HG02763 (cell line): ENCODE measurements around the gene MMP28.

Experiments
- ATAC-seq: cut with Tn5 transposase; IDR thresholded peaks from one replicate; pipeline ENCODE4 v1.9.1; 2021; ENCODE audit warnings: mild to moderate bottlenecking, moderate library complexity; ENCODE audit not compliant: unreplicated experiment

The MMP28 gene

GRCh38 chr17:35799942-35800341 is 4.5 kb upstream of the MMP28 start:
- no peak for ATAC-seq

DNA sequence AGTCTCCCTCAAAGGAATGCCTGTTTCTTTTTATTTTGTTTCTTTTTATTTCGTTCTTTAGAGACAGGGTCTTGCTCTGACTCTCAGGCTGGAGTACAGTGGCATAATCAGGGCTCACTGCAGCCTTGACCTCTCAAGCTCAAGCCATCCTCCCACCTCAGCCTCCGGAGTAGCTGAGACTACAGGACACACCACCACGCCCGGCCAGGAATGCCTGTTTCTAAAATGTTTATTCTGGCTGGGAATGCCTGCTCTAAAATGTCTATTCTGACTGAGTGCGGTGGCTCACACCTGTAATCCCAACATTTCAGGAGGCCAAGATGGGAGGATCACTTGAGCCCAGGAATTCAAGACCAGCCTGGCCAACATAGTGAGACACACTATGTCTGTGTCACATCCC is 2.5 kb upstream of the MMP28 start:
- no peak for ATAC-seq

DNA sequence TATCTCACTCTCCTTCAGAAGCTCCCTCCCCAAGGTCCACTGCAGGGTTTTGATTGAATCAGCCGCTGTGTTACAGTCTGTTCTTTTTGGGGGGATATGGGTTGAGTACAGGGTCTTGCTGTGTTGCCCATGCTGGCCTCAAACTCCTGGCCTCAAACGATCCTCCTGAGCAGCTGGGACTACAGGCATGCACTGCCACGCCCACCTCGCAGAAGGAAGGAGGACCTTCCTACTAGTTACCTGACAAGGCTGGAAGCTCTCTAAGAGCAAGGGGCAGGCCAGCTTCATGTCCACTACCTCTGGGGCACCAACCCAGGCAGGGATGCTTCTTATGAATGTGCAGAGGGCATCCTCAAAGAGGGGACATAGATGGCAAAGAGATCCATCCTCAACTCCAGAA is 1.9 kb upstream of the MMP28 start:
- ATAC-seq: no peak

DNA sequence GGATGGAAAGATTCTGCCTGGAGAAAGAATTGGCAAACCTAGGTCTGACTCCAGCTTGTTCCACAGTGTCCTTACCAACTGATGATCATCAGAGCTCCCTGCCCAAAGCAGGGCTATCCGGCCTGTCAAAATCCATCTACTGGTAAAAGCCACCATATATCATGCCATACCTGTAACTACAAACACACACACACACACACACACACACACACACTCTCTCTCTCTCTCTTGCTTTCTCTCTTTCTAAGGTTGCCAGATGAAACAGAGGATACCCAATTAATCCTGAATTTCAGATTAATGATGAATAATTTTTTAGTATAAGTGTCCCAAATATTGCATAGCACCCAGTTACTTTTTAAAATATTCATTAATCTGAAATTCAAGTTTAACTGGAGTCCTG is 1.5 kb upstream of the MMP28 start:
- ATAC-seq: no peak

DNA sequence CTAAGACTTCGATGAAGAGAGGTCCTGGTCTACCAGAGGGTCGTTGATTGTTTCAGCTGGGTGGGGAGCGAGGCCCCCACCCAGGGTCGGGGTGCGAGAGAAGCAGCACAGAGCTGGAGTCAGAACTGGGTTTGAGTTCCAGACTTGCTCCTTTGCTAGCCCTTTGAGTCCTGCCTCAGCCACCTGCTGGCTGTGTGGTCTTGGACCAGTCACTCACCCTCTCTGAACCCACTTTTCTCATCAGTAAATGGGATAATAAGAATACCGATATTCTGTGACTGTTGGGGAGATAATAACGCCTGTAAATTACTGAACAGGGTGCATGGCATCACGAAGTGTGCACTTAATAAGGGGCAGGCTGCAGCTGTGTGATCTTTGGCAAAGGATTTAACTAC is 427 bp upstream of the MMP28 start:
- ATAC-seq: no peak

DNA sequence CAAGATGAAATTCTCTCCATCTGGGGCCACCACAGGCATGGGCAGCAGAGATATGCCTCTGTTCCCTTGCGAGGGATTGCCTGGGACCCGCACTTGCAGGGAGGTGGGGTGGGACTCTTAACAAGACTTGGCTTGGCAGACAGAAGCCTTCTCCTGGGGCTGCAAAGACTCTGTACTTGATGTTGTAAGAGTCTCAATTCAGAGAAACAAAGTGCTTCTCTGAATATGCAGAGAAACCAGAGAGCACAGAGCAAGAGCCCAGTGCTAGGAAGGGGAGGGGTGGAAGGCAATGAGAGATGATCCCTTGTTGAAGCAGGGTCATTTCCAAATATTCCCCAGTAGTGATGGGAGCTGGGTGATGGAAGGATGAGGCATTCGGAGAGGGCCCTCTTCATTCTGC is 2.2 kb downstream of the MMP28 start:
- ATAC-seq: no peak

GRCh38 chr17:35791681-35792350 is 3.6 kb downstream of the MMP28 start:
- ATAC-seq: no peak

DNA sequence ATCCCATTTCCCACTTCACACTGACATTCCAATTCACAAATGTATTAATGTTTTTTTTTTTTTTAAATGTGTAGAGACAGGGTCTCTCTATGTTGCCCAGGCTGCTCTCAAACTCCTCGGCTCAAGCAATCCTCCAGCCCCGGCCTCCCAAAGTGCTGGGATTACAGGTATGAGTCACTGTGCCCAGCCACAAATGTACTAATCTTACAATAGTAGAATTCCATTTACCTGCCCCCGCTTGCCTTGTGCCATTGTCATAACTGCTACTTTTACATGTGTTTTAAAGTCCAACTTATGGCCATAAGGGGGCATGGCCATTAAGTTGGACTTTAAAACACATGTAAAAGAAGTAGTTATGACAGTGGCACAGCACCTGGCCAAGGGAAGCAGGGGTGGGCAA is 4.6 kb downstream of the MMP28 start:
- no peak for ATAC-seq

DNA sequence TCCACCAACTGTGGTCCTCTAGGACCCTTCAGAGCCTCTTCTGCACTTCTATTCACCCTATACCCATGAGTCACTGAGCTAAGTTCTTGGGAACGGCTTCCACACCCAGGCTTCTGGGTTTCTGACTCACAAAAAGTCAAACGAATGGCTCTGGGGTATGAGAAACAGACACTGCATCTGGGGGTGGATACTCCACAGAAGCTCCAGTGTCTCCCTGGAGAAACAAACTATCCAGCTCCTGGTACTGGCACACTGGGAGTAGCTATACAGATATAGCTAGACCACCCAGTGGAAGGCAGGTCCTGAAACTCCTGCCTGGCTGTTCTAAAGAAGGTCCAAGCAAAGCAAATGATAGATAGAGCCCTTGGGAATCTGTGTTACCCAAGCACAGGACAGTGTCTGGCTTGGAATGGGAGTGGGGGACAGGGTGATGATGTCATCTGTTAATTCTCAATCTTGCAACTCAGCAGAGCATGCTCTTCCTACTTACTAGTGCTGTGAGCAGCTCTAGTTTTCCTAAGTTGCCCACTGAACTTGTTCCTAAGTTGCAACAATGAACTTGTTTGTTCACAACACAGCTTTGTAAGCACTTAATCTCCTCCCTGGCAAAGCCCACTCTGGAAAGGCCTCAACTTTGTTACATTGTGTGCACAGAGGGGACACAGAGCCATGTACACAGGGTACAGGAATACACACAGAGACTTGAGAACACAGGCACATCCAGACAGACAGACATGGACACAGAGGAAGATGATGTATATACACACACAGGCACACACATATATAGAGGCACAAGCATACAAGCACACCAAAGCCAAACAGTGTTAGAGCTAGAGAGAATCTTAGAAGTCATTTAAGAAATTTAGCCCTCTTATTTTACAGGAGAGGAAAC is 6.7 kb downstream of the MMP28 start:
- ATAC-seq: no peak

DNA sequence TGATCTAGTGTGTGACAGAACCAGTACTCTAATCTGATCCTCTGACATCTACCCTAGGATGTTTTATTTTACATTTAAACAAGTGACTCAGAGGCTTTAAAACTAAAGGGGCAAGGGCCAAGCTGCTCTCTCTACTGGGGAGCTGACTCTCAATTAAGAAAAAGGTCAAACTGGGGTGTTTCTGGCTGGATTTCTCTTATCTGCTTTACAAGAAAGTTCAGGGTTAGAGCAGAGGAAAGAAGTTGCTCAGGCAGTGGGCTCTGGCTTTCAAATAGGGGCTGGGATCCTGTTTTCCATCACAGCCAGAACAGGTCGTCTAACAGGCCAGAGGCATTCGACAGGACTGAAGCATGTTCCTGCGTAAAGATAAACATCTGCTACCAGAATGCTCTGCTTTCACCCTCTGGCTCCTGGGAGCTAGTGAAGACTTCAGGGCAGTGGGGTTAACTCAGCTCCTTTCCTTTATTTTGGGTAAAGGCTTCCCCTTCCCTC is 8.5 kb downstream of the MMP28 start:
- no peak for ATAC-seq

GRCh38 chr17:35784895-35785294 is 10.5 kb downstream of the MMP28 start:
- ATAC-seq: no peak

DNA sequence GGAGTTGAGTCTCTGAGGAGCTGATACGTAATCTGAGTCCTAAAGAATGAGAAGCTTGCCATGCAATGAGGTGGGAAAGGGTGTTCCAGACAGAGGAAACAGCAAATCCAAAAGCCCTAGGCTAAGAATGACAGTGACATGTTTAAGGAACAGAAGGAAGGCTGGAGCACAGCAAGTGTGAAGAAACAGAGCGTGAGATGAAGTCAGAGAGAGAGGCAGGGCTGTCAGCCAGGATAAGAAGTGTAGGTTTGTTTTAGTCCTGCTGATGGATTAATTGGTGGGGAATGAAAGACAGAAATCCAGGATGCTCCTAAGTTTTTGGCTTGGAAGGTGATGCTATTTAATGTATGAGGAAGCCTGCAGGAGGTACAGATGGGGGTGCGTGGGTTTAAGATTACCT is 14.5 kb downstream of the MMP28 start:
- no peak for ATAC-seq

- ATAC-seq: no peak
These were observed 16.7 kb downstream of the MMP28 start for GRCh38 chr17:35778641-35779196.

GRCh38 chr17:35775583-35775982 is 19.9 kb downstream of the MMP28 start:
- no peak for ATAC-seq

- ATAC-seq: no peak
These were observed 20.4 kb downstream of the MMP28 start for GRCh38 chr17:35775039-35775438.

GRCh38 chr17:35774499-35774898 is 20.9 kb downstream of the MMP28 start:
- ATAC-seq: no peak

DNA sequence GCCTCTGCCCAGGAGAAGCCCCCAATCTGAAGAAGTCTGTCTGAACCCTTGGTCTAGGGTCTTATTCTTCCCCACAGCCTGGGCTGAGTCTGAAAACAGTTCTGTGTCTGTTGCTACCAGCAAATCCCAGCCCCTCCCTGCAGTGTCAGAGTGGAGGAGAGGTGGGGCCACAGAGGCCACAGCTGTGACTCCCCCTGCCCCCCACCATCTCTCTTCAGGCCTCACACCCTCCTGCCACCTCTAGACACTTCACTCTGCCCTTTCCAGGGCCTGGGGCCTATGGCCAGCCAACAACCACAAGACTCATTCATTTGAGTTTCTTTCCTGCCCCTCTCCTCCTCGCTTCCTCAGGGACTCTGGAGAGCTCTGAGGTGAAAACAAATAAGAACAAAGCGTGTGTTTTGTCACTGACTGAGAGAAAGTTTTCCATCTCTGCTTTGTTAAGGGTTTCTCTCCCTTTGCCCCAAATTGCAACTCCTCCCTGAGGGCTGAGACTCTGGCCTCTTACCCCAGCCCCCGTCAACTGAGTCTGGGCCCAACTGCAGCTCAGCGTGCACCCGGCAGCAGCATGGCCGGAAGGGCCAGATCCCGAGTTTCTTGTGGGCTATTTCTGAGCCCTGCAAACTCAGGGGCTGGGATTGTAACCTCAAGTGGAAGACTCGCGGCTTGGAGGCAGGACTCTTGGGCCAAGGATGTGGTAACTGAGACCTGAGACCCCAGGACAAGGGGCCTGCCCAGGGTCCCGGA is 21.6 kb downstream of the MMP28 start:
- no peak for ATAC-seq

GRCh38 chr17:35773129-35773528 is 22.3 kb downstream of the MMP28 start:
- ATAC-seq: no peak

DNA sequence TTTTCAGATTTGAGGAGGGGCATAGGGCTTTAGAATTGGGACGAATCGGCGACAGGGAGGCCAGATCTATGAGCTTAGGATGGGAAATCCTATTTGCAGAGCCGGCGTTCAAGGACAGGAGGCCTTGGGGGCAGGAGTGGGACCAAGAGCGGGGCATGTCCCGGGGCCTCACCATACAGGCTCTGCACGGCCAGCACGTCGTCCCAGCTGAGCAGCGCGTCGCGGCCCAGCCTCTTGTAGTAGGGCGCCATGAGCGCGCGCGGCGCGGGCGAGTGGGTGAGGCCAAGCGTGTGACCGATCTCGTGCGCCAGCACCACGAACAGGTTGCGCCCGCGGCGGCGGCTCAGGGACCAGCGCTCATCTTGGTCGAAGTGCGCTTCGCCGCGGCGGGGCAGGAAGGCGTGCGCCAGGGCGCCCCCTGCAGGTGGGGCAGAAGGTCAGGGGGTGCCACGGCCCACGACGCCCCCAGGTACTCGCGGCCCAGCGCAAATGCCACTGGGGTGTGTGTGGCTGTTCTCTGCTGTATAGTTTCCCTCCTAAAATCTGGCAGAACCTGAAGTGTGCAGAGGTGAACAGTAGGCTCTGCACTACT is 25.4 kb downstream of the MMP28 start:
- no peak for ATAC-seq

DNA sequence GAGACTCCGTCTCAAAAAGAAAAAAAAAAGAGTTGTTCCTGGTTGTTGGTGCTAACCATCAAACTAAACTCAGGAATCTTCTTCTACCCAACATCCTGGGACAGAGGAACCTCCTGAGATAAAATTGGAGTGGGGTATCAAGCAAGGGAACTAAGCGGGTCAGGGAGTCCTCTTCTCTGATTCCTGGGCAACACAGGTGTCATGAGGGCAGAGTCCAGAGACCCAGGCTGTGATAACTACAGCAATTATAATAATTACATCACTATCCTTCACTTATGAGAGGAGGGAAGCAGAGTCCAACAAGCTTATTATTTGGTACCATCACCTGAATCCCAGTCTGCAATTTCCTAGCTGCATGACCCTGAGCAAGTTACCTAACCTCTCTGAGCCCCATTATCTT is 26.6 kb downstream of the MMP28 start:
- ATAC-seq: no peak
